ENCODE results near the gene PIEZO1. TPM values are rescaled to one million over a fixed set of nuclear protein-coding genes. Genes with fewer than 3 reads are reported as not detected.

Gene PIEZO1
- total and polyA plus RNA-seq, 9 of the 15 experiments (the other 6 are each of a cell fraction or from before 2014, with no cell fraction given), result 3.6 to 432 (median 131) TPM

DNA sequence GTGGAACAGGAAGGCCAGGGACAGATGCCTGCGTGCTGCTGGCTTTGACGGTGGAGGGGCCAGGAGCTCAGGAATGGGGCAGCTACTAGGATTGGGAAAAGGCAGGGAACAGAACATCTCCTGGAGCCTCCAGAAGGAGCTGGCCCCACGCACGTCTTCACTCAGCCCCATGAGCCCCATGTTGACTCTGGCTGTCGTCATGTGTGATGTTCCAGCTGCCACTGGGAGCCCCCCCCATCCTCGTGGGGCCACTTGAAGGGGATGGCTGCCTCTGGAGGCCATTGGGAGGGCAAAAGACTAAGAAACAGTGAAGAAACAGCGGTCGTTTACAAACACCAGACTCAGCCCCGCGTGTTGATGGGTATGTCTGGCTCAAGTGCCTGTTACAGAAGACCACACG is 45.2 kb upstream of the PIEZO1 start (continued):
- TF ChIP-seq TCF3 (CRISPR knock-in tag; IDR thresholded peaks at IDR 0.05) (no peak), PCBP1 (IDR thresholded peaks at IDR 0.05; ENCODE audit: low read depth, low read length, poor library complexity, severe bottlenecking) (no peak), YY1 (IDR thresholded peaks at IDR 0.05; ENCODE audit: borderline replicate concordance in 1 of 3, control insufficient read depth in 1 of 3, extremely low read depth in 1 of 3, insufficient read depth in 3 of 3, insufficient read length in 1 of 3, insufficient replicate concordance in 2 of 3, low read depth in 1 of 3, low read length in 2 of 3) (peak in 1 of 3 experiments; percentile 50)

DNA sequence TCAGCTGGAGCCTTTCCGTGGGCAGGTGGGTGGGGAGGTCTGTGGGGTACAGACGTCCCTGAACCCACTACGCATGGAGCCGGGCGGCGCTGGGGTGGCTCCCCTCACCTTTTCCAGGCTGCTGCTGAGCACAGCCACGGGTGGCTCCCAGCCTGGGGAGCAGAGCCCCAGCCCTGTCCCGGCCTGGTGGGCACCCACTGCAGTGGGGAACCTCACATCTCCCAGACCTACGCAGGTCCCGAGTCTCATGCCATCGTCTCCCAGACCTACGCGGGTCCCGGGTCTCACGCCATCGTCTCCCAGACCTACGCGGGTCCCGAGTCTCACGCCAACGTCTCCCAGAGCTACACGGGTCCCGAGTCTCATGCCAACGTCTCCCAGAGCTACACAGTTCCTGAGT is 43.7 kb upstream of the PIEZO1 start:
- no peak for ATAC-seq
- Histone ChIP-seq H2AFZ (ENCODE audit: low read depth, low read length) (no peak overlapping the region), H3K27ac (ENCODE audit: extremely low read depth, low read depth, low read length) (no peak overlapping the region), H3K36me3 (ENCODE audit: control insufficient read depth, insufficient read depth, low read length) (no peaks in the 10 kb centered on the region), H3K9ac (ENCODE audit: insufficient read depth in 1 of 2, low read depth in 2 of 2, low read length in 2 of 2) (peak overlapping the region in 1 of 2 experiments; percentile 35; a peak in 1 of 4 replicates), H3K4me1 (replicated peaks in 1 of 2; ENCODE audit: control insufficient read depth in 2 of 2, insufficient read depth in 2 of 2, low read length in 2 of 2) (peaks cover 0 to 57% of the 10 kb centered on the region in 2 experiments; a peak in 2 of 5 replicates), H3K79me2 (ENCODE audit: control insufficient read depth, insufficient read depth, low read length) (no peaks in the 10 kb centered on the region), H4K20me1 (replicated peaks; ENCODE audit: control insufficient read depth, insufficient read depth, low read length) (no peaks in the 10 kb centered on the region; the same call in 1 of the 2 replicates), H3K9me3 (replicated peaks; ENCODE audit: control insufficient read depth, insufficient read depth, low read depth, low read length) (no peaks in the 10 kb centered on the region), H3K27me3 (ENCODE audit: control insufficient read depth in 2 of 2, insufficient read depth in 2 of 2, low read length in 2 of 2) (no peaks in the 10 kb centered on the region), H3K4me2 (ENCODE audit: insufficient read depth, low read length) (no peak overlapping the region), H3K9me1 (ENCODE audit: control insufficient read depth, insufficient read depth, low read length) (no peaks in the 10 kb centered on the region), H3K4me3 (no peak overlapping the region)
- no TSS peak for BruUV-seq (replicated peaks)
- FAIRE-seq, result no peak
- in situ Hi-C loops (cut with MboI), result no loop called here
- WGBS (ENCODE audit: insufficient coverage, low coverage, missing lambda C conversion rate), result 68% methylated on average over 12 of the region's 24 CpGs
- ChIA-PET POLR2A (interaction anchor here (1.1 kb wide), 1 partner anchor 389 kb away, joined by 3 read pairs; the partner anchor contains the start of gene ZNF778), CTCF (ENCODE audit: low intra/inter-chr PET ratio) (no interaction called here)
- intact Hi-C loops (cut with micrococcal nuclease), result no loop called here
- no peak for DNase-seq (ENCODE audit: extremely low read depth in 1 of 4, low spot score in 3 of 4)
- TF ChIP-seq TARDBP (IDR thresholded peaks at IDR 0.05) (no peak), HNRNPLL (IDR thresholded peaks at IDR 0.05; ENCODE audit: low read depth, low read length, poor library complexity, severe bottlenecking) (no peak), CBX8 (IDR thresholded peaks at IDR 0.05; ENCODE audit: borderline replicate concordance, extremely low read depth, low read depth, low read length, poor library complexity, severe bottlenecking) (no peak), SAP30 (IDR thresholded peaks at IDR 0.05; ENCODE audit: borderline replicate concordance, insufficient read depth, low read depth, low read length, poor library complexity, severe bottlenecking) (no peak), ZBED1 (IDR thresholded peaks at IDR 0.05) (no peak), ZNF507 (tag; conservative IDR thresholded peaks at IDR 0.05) (no peak), ZKSCAN1 (IDR thresholded peaks at IDR 0.05; ENCODE audit: low read depth, low read length) (no peak)
